Naive thymus-derived CD8-positive, alpha-beta T cell (primary cell): ENCODE data around the gene RAB39A. TPM values are rescaled to one million over a fixed set of nuclear protein-coding genes. Genes with fewer than 3 reads are reported as not detected.
"Not testable (repeated sequence)": the region's sequence is repeated elsewhere in the genome, so short reads cannot be mapped to it uniquely, and the experiment has no call there.

Source experiments
- ATAC-seq, 2 donors: fragments of 150-1000 bp; cut with Tn5 transposase in 1 of 2; sonication (Bioruptor Pico), chemical (Tn5 transposase) in 1 of 2; 1 replicate in 1 of 2; 2 replicates in 1 of 2; pipeline ENCODE4 v1.10.0; 2021; ENCODE audit warnings: mild to moderate bottlenecking in 2 of 2, moderate library complexity in 2 of 2
- POLR2A ChIA-PET: fragments of 350-600 bp; sonication (Branson Sonifier 250); formaldehyde crosslinking; loops from one replicate; lab custom pipeline; 2021; ENCODE audit warnings: antibody characterized with exemption; lab: Charles Lee
- DNase-seq, 10 donors: peaks; one replicate each; pipeline versions ENCODE4 v3.0.0 to v3.0.0-alpha.2; 2020 to 2022
- H3K27ac Mint-ChIP-seq, 10 donors: one replicate each; pipeline ENCODE4 v1.8.0; 2020 to 2022; ENCODE audit warnings: mild to moderate bottlenecking in 10 of 10, mixed read lengths in 10 of 10, moderate library complexity in 4 of 10, inconsistent platforms in 1 of 10
- H3K27me3 Mint-ChIP-seq, 5 donors: one replicate each; pipeline ENCODE4 v1.8.0; 2021 to 2022; ENCODE audit warnings: mixed read lengths in 5 of 5
- H3K36me3 Mint-ChIP-seq, 3 donors: one replicate each; pipeline ENCODE4 v1.8.0; 2020 to 2022; ENCODE audit warnings: mixed read lengths in 3 of 3, mild to moderate bottlenecking in 2 of 3, inconsistent platforms in 1 of 3
- H3K4me1 Mint-ChIP-seq, 4 donors: one replicate each; pipeline ENCODE4 v1.8.0; 2021 to 2022; ENCODE audit warnings: mixed read lengths in 4 of 4
- H3K4me3 Mint-ChIP-seq, 10 donors: one replicate each; pipeline ENCODE4 v1.8.0; 2020 to 2022; ENCODE audit warnings: mild to moderate bottlenecking in 10 of 10, mixed read lengths in 10 of 10, moderate library complexity in 6 of 10, inconsistent platforms in 1 of 10
- H3K9me3 Mint-ChIP-seq, 9 donors: one replicate each; pipeline ENCODE4 v1.8.0; 2020 to 2022; ENCODE audit warnings: mixed read lengths in 9 of 9, mild to moderate bottlenecking in 3 of 9, inconsistent platforms in 1 of 9, moderate library complexity in 1 of 9
- polyA plus RNA-seq, 3 donors: library from polyadenylated mRNA; unstranded; fragments of 300-500 nt; fragmentation: Illumina TruSeq; gene quantifications; one replicate each; pipeline ENCODE4 v1.2.3, GENCODE V29; 2021
- total RNA-seq, 8 experiments: library from RNA in 2 of 8; stranded (reverse) in 2 of 8; gene quantifications; one replicate each; pipeline ENCODE4 v1.2.3 and lab custom pipeline; 2021 to 2026

RAB39A gene
- total and polyA plus RNA-seq, 5 experiments from 2014 or later, result 0.18 TPM; not detected in 4

DNA sequence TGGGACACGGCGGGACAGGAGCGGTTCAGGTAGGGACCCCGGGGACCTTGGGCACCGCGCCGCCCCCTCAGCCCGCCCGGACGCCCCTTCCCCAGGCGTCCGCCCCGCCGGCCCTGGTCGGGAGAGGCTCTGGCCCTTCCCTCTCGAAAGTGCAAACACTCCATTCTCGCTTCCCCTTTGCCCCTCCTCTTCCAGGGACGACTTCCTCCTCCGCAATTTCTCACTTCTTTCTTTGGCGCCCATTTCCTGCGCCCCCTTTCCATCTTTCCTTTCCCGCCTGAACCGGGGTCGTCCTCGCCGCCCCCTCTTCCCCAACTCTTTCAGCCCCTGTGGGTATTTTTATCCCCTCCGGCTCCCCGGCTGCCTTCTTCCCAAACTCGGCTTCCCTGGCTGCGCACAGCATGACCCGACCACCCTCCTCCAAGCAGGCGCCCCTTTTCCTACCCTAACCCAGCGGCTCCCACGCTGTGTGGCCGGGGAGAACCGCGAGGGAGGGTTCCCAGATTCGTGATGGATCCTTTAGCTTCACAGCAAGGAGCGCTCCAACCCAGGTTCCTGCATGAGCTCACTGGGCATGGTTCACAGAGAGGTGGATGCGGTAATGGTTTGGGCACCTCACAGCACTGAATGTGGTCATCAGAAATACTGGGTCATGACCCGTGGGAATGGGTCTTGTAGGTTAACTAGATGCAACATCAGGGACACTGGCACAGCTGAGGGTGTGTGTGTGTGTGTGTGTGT, 689 bp downstream of the RAB39A start:
- POLR2A ChIA-PET, result no interaction called here
- Mint-ChIP-seq H3K36me3 (peaks cover 4 to 24% (median 5%) of the 10 kb centered on the region in 3 donors), H3K27ac (no peak overlapping the region), H3K27me3 (peaks cover 15 to 64% (median 35%) of the 10 kb centered on the region in 5 donors), H3K4me3 (peak overlapping the region; percentile 45 to 90 (median 72)), H3K9me3 (peaks cover 0 to 14% (median 3%) of the 10 kb centered on the region in 9 donors), H3K4me1 (peaks cover 6 to 19% (median 8%) of the 10 kb centered on the region in 4 donors)
- ATAC-seq (peak; percentile 4 to 23), DNase-seq (no peak)

DNA sequence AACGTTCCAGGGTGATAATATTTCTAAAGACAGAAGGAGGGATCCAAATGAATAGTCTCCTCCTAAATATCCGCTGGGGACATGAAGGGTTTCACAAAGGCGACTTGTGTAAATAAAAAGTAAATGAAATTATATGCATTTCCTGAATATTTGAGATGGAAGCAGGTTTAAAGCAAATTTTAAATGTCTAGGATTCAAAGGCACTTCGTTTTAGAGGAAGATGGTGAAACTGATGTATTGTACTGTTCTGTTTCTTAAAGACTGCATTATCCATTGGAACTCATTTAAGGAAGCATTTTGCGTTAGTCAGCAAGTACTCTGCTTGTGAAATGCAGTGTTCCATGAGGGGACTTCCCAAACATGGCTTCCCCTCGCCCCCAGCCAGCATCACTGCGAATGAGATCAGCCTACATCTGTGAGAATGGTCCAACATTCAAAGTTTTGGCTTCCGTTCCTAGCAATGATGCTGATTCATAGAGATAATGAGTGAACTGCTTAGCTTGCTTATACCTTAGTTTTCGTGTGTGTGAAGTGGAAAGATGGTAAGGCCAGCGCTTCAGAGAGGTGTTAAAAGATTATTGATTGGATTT, 1.5 kb downstream of the RAB39A start:
- peaks cover 6 to 19% (median 8%) of the 10 kb centered on the region in 4 donors for H3K4me1 Mint-ChIP-seq
- peaks cover 0 to 14% (median 3%) of the 10 kb centered on the region in 9 donors for H3K9me3 Mint-ChIP-seq
- POLR2A ChIA-PET, result no interaction called here
- ATAC-seq (no peak), DNase-seq (no peak)
- peaks cover 11 to 56% (median 30%) of the 10 kb centered on the region in 5 donors for H3K27me3 Mint-ChIP-seq
- H3K36me3 Mint-ChIP-seq, result peaks cover 4 to 24% (median 5%) of the 10 kb centered on the region in 3 donors
- H3K27ac Mint-ChIP-seq, result no peak overlapping the region
- H3K4me3 Mint-ChIP-seq, result peak overlapping the region in 4 of 10 donors; percentile 16 to 90 (median 72)

- ATAC-seq, result no peak
- POLR2A ChIA-PET, result no interaction called here
- H3K9me3 Mint-ChIP-seq, result peaks cover 0 to 8% (median 0%) of the 10 kb centered on the region in 9 donors
- no peak overlapping the region for H3K27ac Mint-ChIP-seq
- no peak for DNase-seq
- H3K36me3 Mint-ChIP-seq, result peaks cover 0 to 13% (median 2%) of the 10 kb centered on the region in 3 donors
- peaks cover 0 to 48% (median 25%) of the 10 kb centered on the region in 5 donors for H3K27me3 Mint-ChIP-seq
- H3K4me1 Mint-ChIP-seq, result peaks cover 3 to 16% (median 8%) of the 10 kb centered on the region in 4 donors
- no peak overlapping the region for H3K4me3 Mint-ChIP-seq
Measured at GRCh38 chr11:107931206-107931605, 3.0 kb downstream of the RAB39A start.

DNA sequence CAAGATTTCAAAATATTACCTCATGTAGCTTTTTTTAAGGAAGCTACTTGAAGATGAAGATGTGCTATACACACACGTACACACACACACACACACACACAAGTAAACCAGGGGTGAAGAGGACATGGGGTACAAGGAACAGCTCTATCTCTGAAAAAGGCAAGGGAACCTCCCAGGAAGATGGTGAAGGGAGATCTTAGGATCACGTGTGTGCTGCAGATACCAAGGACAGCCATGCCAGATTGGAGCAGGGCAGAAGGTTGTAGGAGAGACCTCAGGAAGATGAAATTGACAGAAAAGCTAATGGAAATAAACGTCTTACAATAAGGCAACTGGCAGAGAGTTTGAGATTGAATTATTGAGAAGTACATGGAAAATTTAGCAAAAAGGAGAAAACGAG, 19.7 kb downstream of the RAB39A start:
- H3K9me3 Mint-ChIP-seq, result no peaks in the 10 kb centered on the region
- POLR2A ChIA-PET, result no interaction called here

DNA sequence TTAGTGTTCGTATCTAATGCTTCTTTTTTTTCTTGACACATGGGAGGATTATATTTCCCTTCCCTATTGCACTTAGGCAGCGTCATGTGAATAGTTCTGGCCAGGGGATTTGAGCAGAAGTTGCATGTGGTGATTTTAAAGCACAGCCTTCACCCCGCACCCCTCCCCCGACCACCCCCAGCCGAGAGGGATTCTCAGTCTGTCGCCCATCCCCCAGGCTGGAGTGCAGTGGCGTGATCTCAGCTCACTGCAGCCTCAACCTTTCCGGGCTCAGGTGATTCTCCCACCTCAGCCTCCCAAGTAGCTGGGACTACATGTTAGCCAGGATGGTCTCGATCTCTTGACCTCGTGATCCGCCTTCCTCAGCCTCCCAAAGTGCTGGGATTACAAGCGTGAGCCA, 20.1 kb downstream of the RAB39A start:
- H3K9me3 Mint-ChIP-seq, H3K4me1 Mint-ChIP-seq, H3K36me3 Mint-ChIP-seq, ATAC-seq, H3K4me3 Mint-ChIP-seq, POLR2A ChIA-PET, H3K27me3 Mint-ChIP-seq, DNase-seq, H3K27ac Mint-ChIP-seq: not testable (repeated sequence)

More for the DNA sequence above, 19.7 kb downstream of the RAB39A start:
- Mint-ChIP-seq H3K36me3 (no peaks in the 10 kb centered on the region), H3K4me1 (no peaks in the 10 kb centered on the region), H3K4me3 (no peak overlapping the region), H3K27me3 (peaks cover 0 to 8% (median 4%) of the 10 kb centered on the region in 5 donors), H3K27ac (no peak overlapping the region)
- ATAC-seq (no peak), DNase-seq (no peak)

- DNase-seq, result no peak
- peaks cover 0 to 7% (median 4%) of the 10 kb centered on the region in 5 donors for H3K27me3 Mint-ChIP-seq
- POLR2A ChIA-PET, result interaction anchor here (0.7 kb wide), 1 partner anchor 19 kb away, joined by 6 read pairs; no protein-coding TSS in a partner anchor
Measured at GRCh38 chr11:107951155-107951554, 22.9 kb downstream of the RAB39A start.

DNA sequence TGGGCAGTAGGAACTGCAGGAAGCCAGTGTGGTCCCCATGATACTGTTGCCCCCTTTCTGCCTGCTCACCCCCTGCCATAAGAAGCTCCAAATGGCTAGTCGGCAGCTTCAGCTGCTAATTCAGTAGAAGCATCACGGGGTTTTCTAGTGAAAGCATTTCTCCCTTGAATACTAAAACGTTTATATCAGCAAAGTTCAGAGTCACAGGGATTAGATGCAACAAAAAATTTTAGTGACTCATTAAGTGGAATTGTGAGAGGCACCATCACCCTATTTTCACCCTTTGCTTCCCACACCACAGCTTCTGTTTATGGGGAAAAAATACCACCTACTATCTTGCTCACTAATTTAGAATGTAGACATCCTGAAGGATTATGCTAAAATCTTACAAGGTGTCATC, 25.2 kb downstream of the RAB39A start:
- no peak for ATAC-seq
- no peaks in the 10 kb centered on the region for H3K36me3 Mint-ChIP-seq
- POLR2A ChIA-PET, result no interaction called here
- DNase-seq, result no peak
- H3K9me3 Mint-ChIP-seq, result no peaks in the 10 kb centered on the region
- no peak overlapping the region for H3K4me3 Mint-ChIP-seq
- H3K27ac Mint-ChIP-seq, result no peak overlapping the region
- H3K4me1 Mint-ChIP-seq, result peaks cover 0 to 6% (median 1%) of the 10 kb centered on the region in 4 donors
- H3K27me3 Mint-ChIP-seq, result peaks cover 8 to 23% (median 17%) of the 10 kb centered on the region in 5 donors

More at GRCh38 chr11:107951155-107951554, 22.9 kb downstream of the RAB39A start:
- H3K4me1 Mint-ChIP-seq, result no peaks in the 10 kb centered on the region
- no peak overlapping the region for H3K27ac Mint-ChIP-seq
- H3K9me3 Mint-ChIP-seq, result no peaks in the 10 kb centered on the region
- no peaks in the 10 kb centered on the region for H3K36me3 Mint-ChIP-seq
- H3K4me3 Mint-ChIP-seq, result no peak overlapping the region
- ATAC-seq, result no peak

DNA sequence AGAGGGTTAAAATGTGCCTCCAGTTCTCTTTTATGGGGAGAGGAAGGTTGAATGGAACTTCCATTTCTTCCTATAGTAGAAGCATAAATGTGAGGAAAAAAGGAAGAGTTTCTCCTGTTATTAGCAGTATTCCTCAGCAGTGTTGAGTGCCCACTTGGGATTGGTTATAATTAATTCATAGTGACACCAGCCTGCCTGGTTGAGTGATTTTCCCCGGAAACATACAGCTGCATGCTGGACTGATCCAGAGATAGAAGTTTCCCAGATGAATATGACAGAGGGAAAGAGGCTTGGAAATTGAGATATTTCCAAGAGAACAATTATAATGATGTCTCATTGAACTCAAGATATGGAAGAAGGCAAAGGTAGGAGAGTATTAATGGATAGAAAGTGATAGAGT, 28.3 kb downstream of the RAB39A start:
- ATAC-seq, result no peak
- no peak overlapping the region for H3K27ac Mint-ChIP-seq
- DNase-seq, result no peak
- H3K27me3 Mint-ChIP-seq, result peaks cover 11 to 25% (median 19%) of the 10 kb centered on the region in 5 donors
- POLR2A ChIA-PET, result no interaction called here
- no peaks in the 10 kb centered on the region for H3K36me3 Mint-ChIP-seq
- peaks cover 0 to 6% (median 1%) of the 10 kb centered on the region in 4 donors for H3K4me1 Mint-ChIP-seq
- no peaks in the 10 kb centered on the region for H3K9me3 Mint-ChIP-seq
- no peak overlapping the region for H3K4me3 Mint-ChIP-seq

DNA sequence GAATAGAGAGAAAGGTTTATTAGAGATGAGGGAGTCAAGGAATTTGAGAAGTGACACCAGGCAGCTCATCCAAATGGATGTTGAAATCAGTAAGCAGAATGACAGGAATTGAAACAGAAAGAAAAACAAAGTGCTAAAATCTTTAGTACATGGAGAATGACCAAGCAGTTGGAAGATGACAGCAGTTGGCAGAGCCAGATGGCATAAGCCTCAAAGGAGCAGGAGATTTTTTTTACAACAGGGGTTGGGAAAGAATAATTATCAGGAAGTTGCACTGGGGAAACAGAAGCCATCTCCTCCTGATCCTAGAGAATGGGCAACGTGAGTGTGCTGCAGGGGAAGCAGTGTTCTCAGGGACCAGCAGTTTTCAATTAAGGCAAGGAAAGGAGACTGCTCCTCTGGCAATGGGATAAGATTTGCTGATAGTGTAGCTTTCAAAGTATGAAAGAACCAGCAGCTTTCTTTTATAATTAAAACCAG, 28.9 kb downstream of the RAB39A start:
- ATAC-seq (no peak), DNase-seq (no peak)
- H3K36me3 Mint-ChIP-seq, result no peaks in the 10 kb centered on the region
- H3K4me1 Mint-ChIP-seq, result peaks cover 0 to 6% (median 1%) of the 10 kb centered on the region in 4 donors
- POLR2A ChIA-PET, result no interaction called here
- peaks cover 11 to 25% (median 19%) of the 10 kb centered on the region in 5 donors for H3K27me3 Mint-ChIP-seq
- H3K27ac Mint-ChIP-seq, result no peak overlapping the region
- H3K9me3 Mint-ChIP-seq, result no peaks in the 10 kb centered on the region
- no peak overlapping the region for H3K4me3 Mint-ChIP-seq

- Mint-ChIP-seq H3K4me1 (peaks cover 0 to 6% (median 1%) of the 10 kb centered on the region in 4 donors), H3K36me3 (no peaks in the 10 kb centered on the region)
- ATAC-seq, result no peak
Measured at GRCh38 chr11:107961480-107961879, 33.2 kb downstream of the RAB39A start.

GRCh38 chr11:107962181-107962580, 33.9 kb downstream of the RAB39A start:
- Mint-ChIP-seq H3K4me3 (no peak overlapping the region), H3K27ac (no peak overlapping the region), H3K4me1 (no peaks in the 10 kb centered on the region), H3K36me3 (no peaks in the 10 kb centered on the region), H3K27me3 (peaks cover 4 to 15% (median 11%) of the 10 kb centered on the region in 5 donors), H3K9me3 (no peaks in the 10 kb centered on the region)
- ATAC-seq (no peak), DNase-seq (no peak)
- POLR2A ChIA-PET, result no interaction called here

More at GRCh38 chr11:107961480-107961879, 33.2 kb downstream of the RAB39A start:
- Mint-ChIP-seq H3K27ac (no peak overlapping the region), H3K4me3 (no peak overlapping the region), H3K27me3 (peaks cover 8 to 21% (median 16%) of the 10 kb centered on the region in 5 donors), H3K9me3 (no peaks in the 10 kb centered on the region)
- POLR2A ChIA-PET, result no interaction called here
- DNase-seq, result no peak

DNA sequence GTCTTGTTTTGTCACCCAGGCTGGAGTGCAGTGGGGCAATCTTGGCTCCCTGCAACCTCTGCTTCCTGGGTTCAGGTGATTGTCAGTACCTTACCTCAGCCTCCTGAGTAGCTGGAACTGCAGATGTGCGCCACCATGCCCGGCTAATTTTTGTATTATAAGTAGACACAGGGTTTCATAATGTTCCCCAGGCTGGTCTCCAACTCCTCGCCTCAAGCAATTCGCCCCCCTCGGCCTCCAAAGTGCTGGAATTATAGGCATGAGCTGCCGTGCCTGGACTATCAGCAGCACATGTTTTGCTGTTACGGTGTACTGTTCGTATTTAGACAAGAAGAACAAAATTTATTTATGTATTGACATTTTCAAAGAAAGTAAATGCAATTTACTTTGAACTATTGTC, 34.8 kb downstream of the RAB39A start:
- POLR2A ChIA-PET, result no interaction called here
- Mint-ChIP-seq H3K36me3 (no peaks in the 10 kb centered on the region), H3K9me3 (no peaks in the 10 kb centered on the region), H3K27me3 (peaks cover 0 to 11% (median 8%) of the 10 kb centered on the region in 5 donors), H3K4me3 (no peak overlapping the region), H3K27ac (no peak overlapping the region), H3K4me1 (no peaks in the 10 kb centered on the region)
- DNase-seq, result no peak
- ATAC-seq, result no peak

DNA sequence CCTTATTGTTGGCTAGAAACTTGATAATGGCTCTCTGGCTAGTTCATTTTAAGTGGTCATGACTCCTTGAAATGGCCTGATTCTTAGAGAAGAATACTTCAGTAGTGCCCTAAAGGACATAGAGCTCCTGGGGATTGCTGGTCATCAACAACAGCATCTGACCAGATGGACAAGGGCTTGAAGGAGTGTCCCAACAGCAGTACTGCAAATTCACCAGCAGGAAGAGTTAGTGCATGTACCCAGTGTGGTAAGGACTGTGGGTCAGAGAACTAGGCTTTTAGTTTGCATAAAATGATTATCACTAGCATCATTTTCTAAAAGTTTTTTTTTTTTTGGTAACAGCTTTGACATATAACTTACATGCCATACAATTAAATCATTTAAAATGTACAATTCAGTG, 41.0 kb downstream of the RAB39A start:
- H3K27me3 Mint-ChIP-seq, result peaks cover 0 to 10% (median 0%) of the 10 kb centered on the region in 5 donors
- H3K4me1 Mint-ChIP-seq, result no peaks in the 10 kb centered on the region
- no peak overlapping the region for H3K4me3 Mint-ChIP-seq
- no peak for ATAC-seq
- POLR2A ChIA-PET, result no interaction called here
- H3K36me3 Mint-ChIP-seq, result no peaks in the 10 kb centered on the region
- DNase-seq, result no peak
- H3K27ac Mint-ChIP-seq, result no peak overlapping the region
- no peaks in the 10 kb centered on the region for H3K9me3 Mint-ChIP-seq
